Stimulated activated memory B cell treated with anti-CD40 and anti-IgM and Interleukin-4, amounts not matched to agents 10 μg/mL and 1 μg/mL and 100 μg/mL, for 72 hours (primary cell): ENCODE results near the gene PPM1H.
"Not testable (repeated sequence)": the region's sequence is repeated elsewhere in the genome, so short reads cannot be mapped to it uniquely, and the experiment has no call there.

Experiments
- ATAC-seq: fragments of 150-1000 bp; cut with Tn5 transposase; 2 replicates; pipeline ENCODE4 v1.10.0; 2021
- H3K27ac Mint-ChIP-seq: one replicate; pipeline ENCODE4 v1.8.0; 2022; ENCODE audit warnings: mild to moderate bottlenecking, mixed read lengths
- H3K27me3 Mint-ChIP-seq: one replicate; pipeline ENCODE4 v1.8.0; 2022; ENCODE audit warnings: mixed read lengths
- H3K36me3 Mint-ChIP-seq: one replicate; pipeline ENCODE4 v1.8.0; 2022; ENCODE audit warnings: mixed read lengths
- H3K4me1 Mint-ChIP-seq: one replicate; pipeline ENCODE4 v1.8.0; 2022; ENCODE audit warnings: mixed read lengths
- H3K4me3 Mint-ChIP-seq: one replicate; pipeline ENCODE4 v1.8.0; 2022; ENCODE audit warnings: mild to moderate bottlenecking, moderate library complexity, mixed read lengths
- H3K9me3 Mint-ChIP-seq: one replicate; pipeline ENCODE4 v1.8.0; 2022; ENCODE audit warnings: mixed read lengths

The PPM1H gene

DNA sequence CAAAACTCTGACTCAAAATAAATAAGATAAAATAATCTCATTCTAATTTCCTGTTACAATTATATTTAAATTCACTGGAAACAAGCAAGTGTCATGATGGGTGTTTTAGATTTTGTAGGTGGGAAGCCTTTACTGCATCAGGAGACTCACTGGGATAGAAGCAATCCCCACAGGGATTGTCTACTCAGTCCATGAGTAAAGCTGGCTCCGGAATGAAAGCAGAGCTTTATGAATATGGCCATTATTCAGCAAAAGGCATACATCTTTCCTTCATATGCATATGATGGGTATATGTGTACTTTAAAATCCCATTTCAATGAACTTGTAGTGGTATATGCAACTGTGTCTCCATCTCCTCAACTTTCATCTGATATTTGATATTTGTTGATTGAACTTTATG lies 25.4 kb upstream of the PPM1H start:
- Mint-ChIP-seq H3K4me1 (no peaks in the 10 kb centered on the region), H3K4me3 (no peak overlapping the region), H3K36me3 (no peaks in the 10 kb centered on the region), H3K9me3 (no peaks in the 10 kb centered on the region), H3K27ac (no peak overlapping the region), H3K27me3 (no peaks in the 10 kb centered on the region)
- no peak for ATAC-seq

DNA sequence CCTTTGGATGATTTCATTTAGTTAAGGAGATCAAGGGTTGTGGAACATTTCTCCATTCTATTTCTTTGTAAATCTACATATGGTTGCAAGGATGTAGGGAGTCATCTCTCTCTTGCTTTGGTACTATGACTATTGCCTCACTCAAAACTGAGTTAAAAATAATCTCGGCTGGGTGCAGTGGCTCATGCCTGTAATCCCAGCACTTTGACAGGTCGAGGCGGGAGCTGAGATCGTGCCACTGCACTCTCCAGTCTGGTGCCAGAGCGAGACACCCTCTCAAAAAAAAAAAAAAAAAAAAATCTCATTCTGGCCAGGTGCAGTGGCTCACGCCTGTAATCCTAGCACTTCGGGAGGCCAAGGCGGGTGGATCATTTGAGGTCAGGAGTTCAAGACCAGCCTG lies 24.8 kb upstream of the PPM1H start:
- no peak for ATAC-seq
- Mint-ChIP-seq H3K9me3 (no peaks in the 10 kb centered on the region), H3K4me3 (no peak overlapping the region), H3K27me3 (no peaks in the 10 kb centered on the region), H3K36me3 (no peaks in the 10 kb centered on the region), H3K27ac (no peak overlapping the region), H3K4me1 (no peaks in the 10 kb centered on the region)

DNA sequence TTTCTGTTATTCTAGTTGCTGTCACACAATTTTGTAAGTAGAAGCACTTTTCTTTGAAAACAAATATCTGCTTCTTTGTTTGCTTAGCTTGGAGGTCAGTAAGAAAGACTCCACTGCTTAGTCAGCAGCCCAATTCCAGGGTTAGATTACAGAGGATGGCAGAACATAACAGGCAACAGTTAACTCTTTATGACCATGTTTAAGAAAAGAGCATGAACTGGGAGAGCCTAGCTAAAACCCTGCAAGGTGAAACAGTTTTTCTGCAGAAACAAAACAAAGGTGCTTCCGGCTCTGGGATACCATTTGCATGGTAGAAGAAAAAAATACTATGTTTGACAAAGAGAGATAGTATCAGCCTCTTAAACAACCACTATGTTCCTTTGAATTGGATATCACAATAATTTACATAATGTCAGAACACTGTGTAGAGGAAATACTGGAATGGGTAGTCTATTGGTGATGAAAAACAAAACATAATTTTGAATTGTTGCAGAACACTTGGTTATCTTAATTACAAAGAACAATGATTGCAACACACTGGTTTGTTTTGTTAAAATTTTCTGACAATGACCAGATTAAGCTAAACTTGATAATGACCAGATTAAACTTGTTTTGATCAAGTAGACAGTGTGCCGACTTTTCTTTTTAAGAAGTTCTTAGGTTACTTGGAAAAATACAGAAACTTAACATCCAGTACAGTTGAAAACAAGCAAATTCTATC lies 22.4 kb upstream of the PPM1H start:
- peaks cover 3% of the 10 kb centered on the region for H3K9me3 Mint-ChIP-seq

DNA sequence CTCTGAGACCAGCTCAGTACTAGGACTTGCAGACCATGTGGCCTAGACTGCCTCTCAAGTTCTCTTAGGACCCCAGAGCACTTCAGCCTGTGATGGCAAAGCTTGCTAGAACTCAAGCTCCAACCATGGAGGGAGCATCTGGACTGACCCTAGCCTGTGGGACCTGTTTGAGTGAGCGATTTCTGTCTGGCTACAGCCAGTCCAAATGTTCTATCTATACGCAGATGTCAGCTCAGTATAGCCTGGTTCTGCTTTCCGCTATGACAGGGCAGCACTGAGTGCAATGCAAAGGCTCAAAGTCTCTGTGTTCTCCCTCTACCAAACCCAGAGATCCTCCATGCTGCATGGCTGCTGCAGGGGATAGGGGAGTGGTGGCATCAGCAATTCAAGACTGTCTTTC lies 20.7 kb upstream of the PPM1H start:
- Mint-ChIP-seq H3K4me1 (no peaks in the 10 kb centered on the region), H3K9me3 (peaks cover 11% of the 10 kb centered on the region), H3K4me3 (no peak overlapping the region), H3K27ac (no peak overlapping the region), H3K36me3 (no peaks in the 10 kb centered on the region), H3K27me3 (no peaks in the 10 kb centered on the region)
- peak; percentile 47 for ATAC-seq

More for the DNA sequence above, 22.4 kb upstream of the PPM1H start:
- Mint-ChIP-seq H3K27me3 (no peaks in the 10 kb centered on the region), H3K4me3 (no peak overlapping the region), H3K4me1 (no peaks in the 10 kb centered on the region), H3K27ac (no peak overlapping the region), H3K36me3 (no peaks in the 10 kb centered on the region)
- no peak for ATAC-seq

DNA sequence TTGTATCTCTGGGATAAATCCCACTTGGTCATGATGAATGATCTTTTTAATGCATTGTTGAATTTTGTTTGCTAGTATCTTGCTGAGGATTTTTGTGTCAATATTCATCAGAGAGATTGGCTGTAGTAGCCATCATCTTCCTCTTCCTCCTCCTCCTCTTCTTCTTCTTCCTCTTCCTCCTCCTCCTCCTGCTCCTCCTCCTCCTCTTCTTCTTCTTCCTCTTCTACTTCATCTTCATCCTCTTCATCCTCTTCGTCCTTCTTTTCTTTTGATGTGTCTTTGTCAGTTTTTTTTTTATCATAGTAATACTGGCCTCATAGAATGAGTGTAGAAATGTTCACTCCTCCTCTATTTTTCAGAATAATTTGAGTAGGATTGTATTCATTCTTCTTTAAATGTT lies 15.4 kb upstream of the PPM1H start:
- peaks cover 2% of the 10 kb centered on the region for H3K27me3 Mint-ChIP-seq
- no peak overlapping the region for H3K4me3 Mint-ChIP-seq
- peaks cover 20% of the 10 kb centered on the region for H3K9me3 Mint-ChIP-seq
- H3K36me3 Mint-ChIP-seq, result no peaks in the 10 kb centered on the region
- H3K4me1 Mint-ChIP-seq, result no peaks in the 10 kb centered on the region
- no peak overlapping the region for H3K27ac Mint-ChIP-seq
- ATAC-seq, result no peak

DNA sequence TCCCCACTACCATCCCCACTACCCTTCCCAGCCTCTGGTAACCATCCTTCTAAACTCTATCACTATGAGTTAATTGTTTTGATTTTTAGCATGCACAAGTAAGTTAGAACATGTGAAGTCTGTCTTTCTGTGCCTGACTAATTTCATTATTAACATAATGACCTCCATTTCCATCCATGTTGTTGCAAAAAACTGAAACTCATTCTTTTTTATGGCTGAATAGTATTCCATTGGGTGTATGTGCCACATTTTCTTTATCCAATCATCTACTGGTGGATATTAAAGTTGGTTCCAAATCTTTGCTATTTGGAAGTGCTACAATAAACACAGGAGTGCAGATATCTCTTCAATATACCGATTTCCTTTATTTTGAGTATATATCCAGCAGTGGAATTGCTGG lies 13.2 kb upstream of the PPM1H start:
- no peak overlapping the region for H3K27ac Mint-ChIP-seq
- peaks cover 15% of the 10 kb centered on the region for H3K27me3 Mint-ChIP-seq
- no peaks in the 10 kb centered on the region for H3K36me3 Mint-ChIP-seq
- H3K9me3 Mint-ChIP-seq, result peaks cover 20% of the 10 kb centered on the region
- no peaks in the 10 kb centered on the region for H3K4me1 Mint-ChIP-seq
- H3K4me3 Mint-ChIP-seq, result no peak overlapping the region
- no peak for ATAC-seq

DNA sequence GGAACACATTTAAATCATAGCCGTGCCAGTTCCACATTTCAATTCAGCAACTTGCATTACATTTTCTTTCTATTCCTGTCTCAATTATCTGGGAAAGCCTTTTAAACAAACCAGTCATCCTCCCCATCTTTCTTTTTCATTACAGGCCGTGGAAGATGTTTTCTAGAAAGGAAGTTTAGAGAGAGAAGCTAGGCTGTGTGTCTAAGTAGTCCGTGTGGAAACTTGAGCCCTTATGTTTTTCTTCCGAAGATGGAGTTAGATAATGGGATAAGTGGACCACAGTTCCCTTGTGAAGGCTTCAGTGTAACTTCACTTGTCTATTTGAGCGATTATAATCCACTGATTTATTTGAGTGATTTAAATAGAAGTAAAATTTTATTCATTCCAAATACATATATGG lies 12.4 kb upstream of the PPM1H start:
- Mint-ChIP-seq H3K27me3 (peaks cover 15% of the 10 kb centered on the region), H3K4me1 (no peaks in the 10 kb centered on the region), H3K36me3 (no peaks in the 10 kb centered on the region), H3K4me3 (no peak overlapping the region), H3K27ac (no peak overlapping the region), H3K9me3 (peaks cover 16% of the 10 kb centered on the region)
- ATAC-seq, result no peak

DNA sequence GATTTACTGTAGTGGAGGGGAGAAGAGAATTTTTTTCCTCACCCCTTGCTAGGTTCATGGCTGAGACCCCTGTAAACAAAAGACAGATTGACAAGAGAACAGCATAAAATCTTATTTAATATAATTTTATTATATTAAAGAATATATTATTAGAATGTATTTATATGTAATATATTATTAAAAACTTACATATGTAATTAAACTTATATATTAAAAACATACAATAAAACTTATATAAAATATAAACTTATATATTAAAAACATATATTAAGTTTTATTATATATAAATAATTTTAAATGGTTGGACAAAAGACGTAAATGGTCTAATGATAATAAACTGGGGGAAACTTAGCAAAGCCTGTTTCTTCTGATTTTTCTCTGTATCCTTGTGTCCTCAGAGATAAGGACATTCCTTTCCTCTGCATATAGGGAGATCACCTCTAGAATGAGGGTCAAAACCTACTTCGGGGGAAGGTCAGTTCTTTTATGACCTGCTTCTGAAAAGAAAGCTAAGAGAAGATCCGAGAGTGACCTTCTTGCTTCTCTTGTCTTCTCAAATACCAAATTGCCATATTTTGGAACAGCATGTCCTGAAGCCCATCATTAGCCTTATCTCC lies 8.9 kb upstream of the PPM1H start:
- no peaks in the 10 kb centered on the region for H3K36me3 Mint-ChIP-seq
- no peak for ATAC-seq
- H3K4me3 Mint-ChIP-seq, result no peak overlapping the region
- no peak overlapping the region for H3K27ac Mint-ChIP-seq
- H3K9me3 Mint-ChIP-seq, result no peaks in the 10 kb centered on the region
- H3K27me3 Mint-ChIP-seq, result peaks cover 15% of the 10 kb centered on the region
- H3K4me1 Mint-ChIP-seq, result no peaks in the 10 kb centered on the region

DNA sequence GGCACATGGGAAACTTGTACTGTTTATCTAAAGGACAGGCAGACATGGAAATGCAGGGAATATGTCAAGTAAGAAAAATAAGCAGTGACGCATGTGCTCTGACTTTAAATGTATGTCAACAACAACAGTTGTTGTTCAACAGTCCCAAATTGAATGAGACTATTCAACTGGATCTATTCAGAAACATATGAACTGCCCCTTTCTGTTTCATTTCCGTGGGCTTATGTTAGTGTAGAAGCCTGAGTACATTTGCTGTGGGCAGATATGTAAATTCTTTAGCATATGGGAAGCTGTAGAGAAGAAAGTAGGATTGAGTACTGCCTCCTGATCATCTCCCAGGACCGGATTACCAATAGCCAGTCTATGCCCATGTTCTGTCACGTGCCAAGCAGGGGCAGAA lies 7.4 kb upstream of the PPM1H start:
- H3K27me3 Mint-ChIP-seq, result peaks cover 15% of the 10 kb centered on the region
- H3K4me3 Mint-ChIP-seq, H3K27ac Mint-ChIP-seq, H3K4me1 Mint-ChIP-seq, H3K36me3 Mint-ChIP-seq, ATAC-seq, H3K9me3 Mint-ChIP-seq: not testable (repeated sequence)

DNA sequence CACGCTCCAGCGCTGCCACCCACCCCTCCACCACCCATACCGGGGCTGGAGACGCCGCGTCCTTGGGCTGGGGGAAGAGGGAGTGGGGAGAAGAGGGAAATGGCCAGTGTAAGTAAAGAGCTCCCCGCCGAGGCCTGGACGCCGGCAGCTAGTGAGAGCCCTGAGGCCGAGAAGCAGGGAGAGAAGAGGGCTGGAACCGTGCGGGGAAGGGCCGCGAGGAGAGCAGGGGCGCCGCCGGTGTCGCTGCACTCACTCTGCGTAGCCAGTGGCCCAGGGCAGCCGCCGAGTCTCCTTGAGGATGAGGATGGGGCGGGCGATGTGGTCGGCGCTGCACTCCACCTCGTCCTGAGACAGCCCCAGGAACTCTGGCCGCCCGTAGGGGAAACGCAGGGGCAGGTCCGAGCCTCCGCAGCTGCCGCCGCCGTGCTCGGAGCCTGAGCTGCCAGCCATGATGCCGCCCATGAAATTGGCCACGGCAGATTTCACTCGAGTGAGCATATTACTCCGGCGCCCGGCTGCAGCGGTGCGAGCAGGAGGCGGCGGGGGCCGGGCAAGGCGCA lies 631 bp downstream of the PPM1H start:
- Mint-ChIP-seq H3K4me3 (peak overlapping the region; percentile 76), H3K4me1 (peaks cover 17% of the 10 kb centered on the region), H3K27me3 (peaks cover 49% of the 10 kb centered on the region), H3K36me3 (no peaks in the 10 kb centered on the region), H3K9me3 (no peaks in the 10 kb centered on the region), H3K27ac (no peak overlapping the region)
- ATAC-seq, result peak; percentile 49

DNA sequence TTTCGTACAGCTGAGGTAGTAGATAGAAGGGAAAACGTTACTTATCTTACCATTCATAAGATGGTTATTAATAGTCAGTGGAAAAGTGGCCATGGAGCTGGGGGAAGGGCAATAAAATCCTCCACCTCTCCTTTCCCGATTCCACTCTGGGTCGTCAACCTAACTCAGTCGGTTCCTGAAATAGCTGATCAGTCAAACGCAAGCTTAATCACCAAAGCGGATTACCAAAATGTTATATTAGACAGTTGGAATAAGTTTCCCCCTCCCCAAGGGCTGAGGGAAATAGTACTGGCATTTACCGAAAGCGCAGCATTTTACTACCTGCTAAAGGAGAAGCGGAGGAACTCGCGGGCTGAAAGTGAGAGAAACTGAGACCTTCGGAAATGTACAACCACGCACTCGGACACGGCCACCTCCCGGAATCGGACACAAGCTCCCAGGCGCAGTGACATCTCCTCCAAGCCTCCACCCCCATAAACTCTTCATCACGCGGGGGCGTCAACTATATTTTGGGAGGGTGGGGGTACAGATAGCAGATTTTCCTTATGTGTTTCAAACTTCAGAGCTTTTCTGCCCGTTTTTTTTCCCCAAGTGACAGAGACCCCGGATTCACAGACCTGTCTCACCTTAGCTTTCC lies 1.2 kb downstream of the PPM1H start:
- Mint-ChIP-seq H3K9me3 (no peaks in the 10 kb centered on the region), H3K27me3 (peaks cover 49% of the 10 kb centered on the region), H3K4me3 (peak overlapping the region; percentile 76), H3K4me1 (peaks cover 17% of the 10 kb centered on the region), H3K36me3 (no peaks in the 10 kb centered on the region), H3K27ac (no peak overlapping the region)
- no peak for ATAC-seq

DNA sequence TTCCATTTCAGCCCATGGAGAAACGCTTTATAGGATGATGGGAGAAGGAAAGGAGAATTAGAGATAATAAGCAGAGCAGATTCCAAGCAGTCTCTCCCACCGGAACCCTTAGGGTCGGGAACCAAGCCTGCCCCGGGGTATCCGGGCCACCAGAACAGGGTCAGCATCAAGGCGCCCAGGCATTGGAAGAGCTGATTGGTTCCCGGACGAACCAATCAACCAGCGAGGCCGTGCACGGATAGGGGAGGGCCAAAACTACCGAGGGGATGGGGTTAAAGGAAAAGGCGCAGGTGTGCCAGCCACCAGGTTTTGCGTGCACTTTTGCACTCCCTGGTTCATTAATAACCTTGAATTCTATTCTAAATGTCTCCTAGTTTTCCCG lies 1.7 kb downstream of the PPM1H start:
- peak overlapping the region; percentile 12 for H3K4me3 Mint-ChIP-seq
- ATAC-seq, result no peak
- peaks cover 49% of the 10 kb centered on the region for H3K27me3 Mint-ChIP-seq
- peaks cover 17% of the 10 kb centered on the region for H3K4me1 Mint-ChIP-seq
- no peaks in the 10 kb centered on the region for H3K36me3 Mint-ChIP-seq
- no peaks in the 10 kb centered on the region for H3K9me3 Mint-ChIP-seq
- H3K27ac Mint-ChIP-seq, result no peak overlapping the region

DNA sequence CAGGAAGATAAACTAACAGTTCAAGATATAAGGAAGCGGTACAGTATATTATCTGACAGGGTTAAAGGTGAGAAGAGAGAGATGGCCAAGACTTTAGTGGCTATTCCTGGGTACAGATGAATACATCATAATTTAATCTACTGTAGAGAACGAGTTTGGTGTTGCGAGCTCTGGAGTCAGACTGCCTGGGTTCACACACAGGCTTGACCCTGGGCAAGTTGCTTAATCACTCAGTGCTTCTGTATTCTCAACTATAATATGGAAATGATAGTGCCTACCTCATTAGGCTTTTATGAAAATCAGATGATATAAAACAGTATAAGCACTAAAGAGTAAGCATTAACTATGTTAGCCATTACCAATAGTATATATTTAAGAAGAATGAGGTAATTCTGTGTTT lies 3.5 kb downstream of the PPM1H start:
- peaks cover 17% of the 10 kb centered on the region for H3K4me1 Mint-ChIP-seq
- H3K9me3 Mint-ChIP-seq, result no peaks in the 10 kb centered on the region
- no peak for ATAC-seq
- H3K27me3 Mint-ChIP-seq, result peaks cover 43% of the 10 kb centered on the region
- no peaks in the 10 kb centered on the region for H3K36me3 Mint-ChIP-seq
- H3K4me3 Mint-ChIP-seq, result no peak overlapping the region
- H3K27ac Mint-ChIP-seq, result no peak overlapping the region

DNA sequence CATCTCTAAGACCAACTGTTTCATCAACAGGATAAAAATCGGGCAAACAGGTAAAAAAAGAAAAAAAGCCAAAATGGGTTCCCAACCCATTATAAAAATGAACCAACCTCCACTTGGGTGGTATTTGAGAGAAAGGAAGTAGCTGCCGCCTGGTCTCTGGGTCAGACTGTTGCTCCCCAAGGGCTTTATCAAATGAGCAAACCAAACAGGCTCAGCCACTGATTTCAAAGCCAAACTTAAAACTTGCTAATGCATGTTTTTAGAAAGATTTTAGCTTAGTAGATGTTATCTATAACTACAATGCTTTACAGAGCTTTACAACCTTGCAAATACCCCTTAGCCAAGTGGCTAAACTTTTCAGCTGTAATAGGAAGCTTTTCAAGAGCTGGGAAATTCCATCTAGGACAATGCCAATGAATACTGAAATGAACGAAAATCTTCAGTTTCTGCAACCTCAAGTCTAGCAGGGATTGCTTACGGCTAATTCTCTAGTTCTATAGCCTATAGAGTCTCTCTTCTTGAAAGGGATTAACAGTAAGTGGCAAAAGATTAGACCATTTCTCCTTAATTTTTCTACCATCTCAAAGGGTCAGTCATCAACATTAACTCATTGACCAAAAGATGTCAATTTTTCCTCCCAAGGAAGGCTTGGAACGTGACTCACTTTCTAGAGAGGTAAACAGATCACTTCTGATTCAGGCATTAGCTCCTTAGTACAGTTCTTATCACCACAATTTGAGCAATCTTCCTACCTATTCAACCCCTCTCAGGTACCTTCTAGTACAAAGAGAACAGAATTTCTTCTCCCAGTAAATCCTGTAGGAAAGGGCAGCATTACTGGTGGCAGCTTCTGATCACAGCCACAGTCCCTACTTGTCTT lies 4.2 kb downstream of the PPM1H start:
- Mint-ChIP-seq H3K27ac (no peak overlapping the region), H3K9me3 (no peaks in the 10 kb centered on the region), H3K4me1 (peaks cover 17% of the 10 kb centered on the region), H3K27me3 (peaks cover 39% of the 10 kb centered on the region), H3K4me3 (no peak overlapping the region), H3K36me3 (no peaks in the 10 kb centered on the region)
- ATAC-seq, result no peak

DNA sequence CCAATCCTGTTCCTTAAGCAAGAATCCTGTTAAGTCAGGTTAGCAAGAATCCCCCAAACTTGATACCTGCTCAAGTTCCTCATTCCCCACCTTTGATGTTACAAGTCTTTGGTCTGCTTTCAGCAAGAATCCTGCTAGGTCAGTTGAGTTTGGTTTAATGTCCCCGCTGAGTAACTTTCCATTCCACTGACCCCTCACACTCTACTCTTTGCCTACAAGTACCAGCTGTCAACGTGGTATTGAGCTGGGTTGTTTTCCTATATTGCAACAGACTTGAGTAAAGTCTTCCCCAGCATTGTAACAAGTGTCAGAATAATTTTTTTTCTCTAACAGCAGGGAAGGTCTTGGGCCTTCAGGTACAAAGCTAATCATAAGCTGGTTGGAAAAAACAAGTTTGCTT lies 6.3 kb downstream of the PPM1H start:
- Mint-ChIP-seq H3K27me3 (peaks cover 18% of the 10 kb centered on the region), H3K9me3 (no peaks in the 10 kb centered on the region), H3K4me3 (no peak overlapping the region), H3K36me3 (no peaks in the 10 kb centered on the region), H3K4me1 (peaks cover 8% of the 10 kb centered on the region), H3K27ac (no peak overlapping the region)
- ATAC-seq, result no peak
